Smooth muscle cell (in vitro differentiated cells): ENCODE measurements around the gene RAP1GAP. TPM values are rescaled to one million over a fixed set of nuclear protein-coding genes. Genes with fewer than 3 reads are reported as not detected.

Experiments used
- DNase-seq: peaks from one replicate; lab custom pipeline; 2025; ENCODE audit not compliant: unreplicated experiment; lab: John Stamatoyannopoulos, UW
- H2AFZ ChIP-seq: fragments of 200-600 bp; sonication (generic); 2 replicates; pipeline ENCODE4 v1.6.0; 2016; ENCODE audit warnings: antibody characterized with exemption, low read depth, mild to moderate bottlenecking
- H3F3A ChIP-seq: fragments of 200-600 bp; sonication (generic); 2 replicates; pipeline ENCODE4 v1.6.0; 2017; ENCODE audit warnings: antibody characterized with exemption, low read depth
- H3K27ac ChIP-seq: fragments of 200-600 bp; sonication (generic); 2 replicates; pipeline ENCODE4 v1.5.1; 2016; ENCODE audit warnings: low read depth, mild to moderate bottlenecking
- H3K27me3 ChIP-seq: fragments of 200-600 bp; sonication (generic); 2 replicates; pipeline ENCODE4 v1.6.1; 2016; ENCODE audit warnings: low read depth, mild to moderate bottlenecking
- H3K36me3 ChIP-seq: fragments of 200-600 bp; sonication (generic); 2 replicates; pipeline ENCODE4 v1.5.1; 2016; ENCODE audit warnings: low read depth
- H3K4me1 ChIP-seq: fragments of 200-600 bp; sonication (generic); 2 replicates; pipeline ENCODE4 v1.5.1; 2016; ENCODE audit warnings: low read depth
- H3K4me2 ChIP-seq: fragments of 200-600 bp; sonication (generic); 2 replicates; pipeline ENCODE4 v1.6.0; 2016; ENCODE audit warnings: mild to moderate bottlenecking
- H3K4me3 ChIP-seq: fragments of 200-600 bp; sonication (generic); 2 replicates; pipeline ENCODE4 v1.5.1; 2016; ENCODE audit warnings: mild to moderate bottlenecking
- H3K79me2 ChIP-seq: fragments of 200-600 bp; sonication (generic); 2 replicates; pipeline ENCODE4 v1.6.0; 2016; ENCODE audit warnings: low read depth, mild to moderate bottlenecking
- H3K9ac ChIP-seq: fragments of 200-600 bp; sonication (generic); 2 replicates; pipeline ENCODE4 v1.6.0; 2016; ENCODE audit warnings: low read depth
- H3K9me3 ChIP-seq: fragments of 200-600 bp; sonication (generic); replicated peaks from 2 replicates; pipeline ENCODE4 v1.5.1; 2016; ENCODE audit warnings: low read depth
- H4K20me1 ChIP-seq: fragments of 200-600 bp; sonication (generic); 2 replicates; pipeline ENCODE4 v1.6.0; 2016; ENCODE audit warnings: low read depth
- WGBS: methylation state at CpG from one replicate; pipeline ENCODE4 v1.1.7; 2016; ENCODE audit warnings: low lambda C conversion rate; 5-methylcytosine and 5-hydroxymethylcytosine counted together
- polyA plus RNA-seq: library from polyadenylated mRNA; unstranded; fragments of >200 nt; fragmentation: Nextera tagmentation; extraction: Ambion mirVana; gene quantifications from 2 replicates; pipeline ENCODE4 v1.2.1, GENCODE V29; 2016
- total RNA-seq: library from RNA; depleted of rRNA; stranded (reverse); fragments of >200 nt; gene quantifications from 2 replicates; pipeline ENCODE4 v1.2.3, GENCODE V29; 2014
- TF ChIP-seq, protein P1 (sequence below): fragments of 200-600 bp; sonication (generic); IDR thresholded peaks from 2 replicates; pipeline ENCODE4 v1.5.1; 2017; ENCODE audit warnings: borderline replicate concordance, mild to moderate bottlenecking, antibody characterized with exemption; ENCODE audit not compliant: insufficient read depth, poor library complexity, severe bottlenecking

The RAP1GAP gene
- total and polyA plus RNA-seq, 2 experiments from 2014 or later = 0.99 to 4.1 TPM

- Histone ChIP-seq H3K9ac (no peak overlapping the region), H3K4me2 (peak overlapping the region; percentile 52), H4K20me1 (no peaks in the 10 kb centered on the region), H3K9me3 (no peaks in the 10 kb centered on the region), H3K79me2 (no peaks in the 10 kb centered on the region), H3K27me3 (no peaks in the 10 kb centered on the region), H3K4me1 (no peaks in the 10 kb centered on the region), H3K4me3 (no peak overlapping the region), H2AFZ (no peak overlapping the region), H3F3A (no peaks in the 10 kb centered on the region), H3K27ac (no peak overlapping the region), H3K36me3 (no peaks in the 10 kb centered on the region)
- peak; percentile 58 for DNase-seq
- WGBS = 42% methylated on average over 32 of the region's 37 CpGs
- TF ChIP-seq, protein P1, sequence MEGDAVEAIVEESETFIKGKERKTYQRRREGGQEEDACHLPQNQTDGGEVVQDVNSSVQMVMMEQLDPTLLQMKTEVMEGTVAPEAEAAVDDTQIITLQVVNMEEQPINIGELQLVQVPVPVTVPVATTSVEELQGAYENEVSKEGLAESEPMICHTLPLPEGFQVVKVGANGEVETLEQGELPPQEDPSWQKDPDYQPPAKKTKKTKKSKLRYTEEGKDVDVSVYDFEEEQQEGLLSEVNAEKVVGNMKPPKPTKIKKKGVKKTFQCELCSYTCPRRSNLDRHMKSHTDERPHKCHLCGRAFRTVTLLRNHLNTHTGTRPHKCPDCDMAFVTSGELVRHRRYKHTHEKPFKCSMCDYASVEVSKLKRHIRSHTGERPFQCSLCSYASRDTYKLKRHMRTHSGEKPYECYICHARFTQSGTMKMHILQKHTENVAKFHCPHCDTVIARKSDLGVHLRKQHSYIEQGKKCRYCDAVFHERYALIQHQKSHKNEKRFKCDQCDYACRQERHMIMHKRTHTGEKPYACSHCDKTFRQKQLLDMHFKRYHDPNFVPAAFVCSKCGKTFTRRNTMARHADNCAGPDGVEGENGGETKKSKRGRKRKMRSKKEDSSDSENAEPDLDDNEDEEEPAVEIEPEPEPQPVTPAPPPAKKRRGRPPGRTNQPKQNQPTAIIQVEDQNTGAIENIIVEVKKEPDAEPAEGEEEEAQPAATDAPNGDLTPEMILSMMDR = no peak
Measured at GRCh38 chr1:21607549-21608529, 61.3 kb downstream of the RAP1GAP start.

GRCh38 chr1:21605964-21606705 lies 63.0 kb downstream of the RAP1GAP start:
- Histone ChIP-seq H3K4me1 (no peaks in the 10 kb centered on the region), H2AFZ (no peak overlapping the region), H3K4me3 (no peak overlapping the region), H3K9me3 (no peaks in the 10 kb centered on the region), H3F3A (no peaks in the 10 kb centered on the region), H3K79me2 (no peaks in the 10 kb centered on the region), H3K36me3 (no peaks in the 10 kb centered on the region), H4K20me1 (no peaks in the 10 kb centered on the region), H3K9ac (no peak overlapping the region), H3K27ac (no peak overlapping the region), H3K4me2 (no peak overlapping the region), H3K27me3 (no peaks in the 10 kb centered on the region)
- DNase-seq = no peak
- TF ChIP-seq, protein P1 = no peak
- WGBS = 90% methylated on average over 14 of the region's 15 CpGs

DNA sequence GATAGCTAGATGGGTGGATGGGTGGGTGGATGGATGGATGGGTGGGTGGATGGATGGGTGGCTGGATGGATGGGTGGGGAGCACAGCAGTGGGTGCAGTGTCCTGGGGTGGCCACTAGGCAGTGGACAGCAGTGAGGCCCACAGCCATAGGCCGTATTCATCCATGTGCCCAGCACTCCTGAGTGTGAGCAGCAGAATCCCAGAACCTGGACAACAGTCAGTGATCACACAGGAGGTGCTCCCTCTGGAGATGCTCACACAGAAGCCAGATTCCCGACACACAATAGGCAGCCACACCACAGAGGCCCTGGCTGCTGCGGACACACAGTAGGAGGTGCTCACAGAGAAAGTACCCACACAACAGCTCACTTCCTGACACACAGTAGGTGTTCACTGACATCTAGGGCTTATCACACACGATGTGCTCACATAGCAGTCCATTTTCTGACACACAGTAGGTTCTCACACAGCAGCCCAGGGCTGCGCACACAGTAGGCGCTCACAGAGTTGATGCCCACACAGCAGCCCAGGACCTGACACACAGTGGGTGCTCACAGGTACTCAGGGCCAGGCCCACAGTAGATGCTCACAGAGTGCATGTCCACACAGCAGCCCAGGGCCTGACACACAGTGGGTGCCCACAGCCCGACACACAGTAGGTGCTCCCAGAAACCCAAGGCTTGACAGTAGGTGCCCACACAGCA lies 64.0 kb downstream of the RAP1GAP start:
- 93% methylated on average over 6 of the region's 7 CpGs for WGBS

More for the DNA sequence above, 64.0 kb downstream of the RAP1GAP start:
- Histone ChIP-seq H4K20me1 (no peaks in the 10 kb centered on the region), H3K4me1 (no peaks in the 10 kb centered on the region), H3K27ac (no peak overlapping the region), H3K4me3 (no peak overlapping the region), H3K9ac (no peak overlapping the region), H3K4me2 (no peak overlapping the region), H2AFZ (no peak overlapping the region), H3K36me3 (no peaks in the 10 kb centered on the region), H3K9me3 (no peaks in the 10 kb centered on the region), H3F3A (no peaks in the 10 kb centered on the region), H3K27me3 (no peaks in the 10 kb centered on the region), H3K79me2 (no peaks in the 10 kb centered on the region)
- DNase-seq = no peak
- TF ChIP-seq, protein P1 = no peak
